Measurements from ENCODE around the gene WHAMM. TPM values are rescaled to one million over a fixed set of nuclear protein-coding genes. Genes with fewer than 3 reads are reported as not detected.

WHAMM gene
- total RNA-seq, 2 donors from 2014 or later, result 12.5 to 13.5 TPM

GRCh38 chr15:82767163-82767829 is 42.1 kb upstream of the WHAMM start:
- Histone ChIP-seq H3K4me1 (replicated peaks) (no peaks in the 10 kb centered on the region), H3K9me3 (no peaks in the 10 kb centered on the region), H3K36me3 (no peaks in the 10 kb centered on the region), H3K27me3 (replicated peaks; ENCODE audit: insufficient read depth) (no peaks in the 10 kb centered on the region), H3K4me3 (no peak overlapping the region), H3K27ac (no peak overlapping the region)
- TF ChIP-seq CTCF (IDR thresholded peaks at IDR 0.05), result no peak
- TF ChIP-seq POLR2AphosphoS5 (IDR thresholded peaks at IDR 0.05), result no peak
- no peak for TF ChIP-seq POLR2A (IDR thresholded peaks at IDR 0.05)
- intact Hi-C loops (cut with DNase I), result no loop called here
- no peak for DNase-seq (ENCODE audit: low spot score)
- WGBS, result 82% methylated on average over 2 of the region's 2 CpGs

GRCh38 chr15:82768414-82769054 is 40.9 kb upstream of the WHAMM start:
- WGBS, result 67% methylated on average over 4 of the region's 4 CpGs
- no peak for DNase-seq (ENCODE audit: low spot score)
- H3K27ac ChIP-seq, result no peak overlapping the region
- no peaks in the 10 kb centered on the region for H3K27me3 ChIP-seq (replicated peaks; ENCODE audit: insufficient read depth)
- TF ChIP-seq POLR2A (IDR thresholded peaks at IDR 0.05), result no peak
- no peak for TF ChIP-seq POLR2AphosphoS5 (IDR thresholded peaks at IDR 0.05)
- no peak for TF ChIP-seq CTCF (IDR thresholded peaks at IDR 0.05)
- H3K4me3 ChIP-seq, result no peak overlapping the region
- intact Hi-C loops (cut with DNase I), result no loop called here
- H3K9me3 ChIP-seq, result no peaks in the 10 kb centered on the region
- no peaks in the 10 kb centered on the region for H3K36me3 ChIP-seq
- no peaks in the 10 kb centered on the region for H3K4me1 ChIP-seq (replicated peaks)

- H3K4me3 ChIP-seq, result no peak overlapping the region
- intact Hi-C loops (cut with DNase I), result no loop called here
- no peaks in the 10 kb centered on the region for H3K27me3 ChIP-seq (replicated peaks; ENCODE audit: insufficient read depth)
- H3K4me1 ChIP-seq (replicated peaks), result no peaks in the 10 kb centered on the region
- H3K9me3 ChIP-seq, result no peaks in the 10 kb centered on the region
- TF ChIP-seq POLR2AphosphoS5 (IDR thresholded peaks at IDR 0.05), result no peak
- no peak for TF ChIP-seq POLR2A (IDR thresholded peaks at IDR 0.05)
- no peak for TF ChIP-seq CTCF (IDR thresholded peaks at IDR 0.05)
- no peaks in the 10 kb centered on the region for H3K36me3 ChIP-seq
- no peak overlapping the region for H3K27ac ChIP-seq
- DNase-seq (ENCODE audit: low spot score), result no peak
- WGBS, result 73% methylated on average over 12 of the region's 12 CpGs
Observed at GRCh38 chr15:82771789-82772607, 37.4 kb upstream of the WHAMM start.

- intact Hi-C loops (cut with DNase I), result no loop called here
- Histone ChIP-seq H3K9me3 (no peaks in the 10 kb centered on the region), H3K4me3 (no peak overlapping the region), H3K27ac (no peak overlapping the region), H3K36me3 (no peaks in the 10 kb centered on the region), H3K27me3 (replicated peaks; ENCODE audit: insufficient read depth) (no peaks in the 10 kb centered on the region), H3K4me1 (replicated peaks) (no peaks in the 10 kb centered on the region)
- WGBS, result 83% methylated on average over 7 of the region's 7 CpGs
- no peak for TF ChIP-seq POLR2A (IDR thresholded peaks at IDR 0.05)
- no peak for TF ChIP-seq CTCF (IDR thresholded peaks at IDR 0.05)
- no peak for TF ChIP-seq POLR2AphosphoS5 (IDR thresholded peaks at IDR 0.05)
- no peak for DNase-seq (ENCODE audit: low spot score)
Observed at GRCh38 chr15:82774496-82774895, 34.9 kb upstream of the WHAMM start.

Measured in prostate gland (tissue), 2 donors.